ENCODE results near the gene LHFPL2.

LHFPL2 gene

DNA sequence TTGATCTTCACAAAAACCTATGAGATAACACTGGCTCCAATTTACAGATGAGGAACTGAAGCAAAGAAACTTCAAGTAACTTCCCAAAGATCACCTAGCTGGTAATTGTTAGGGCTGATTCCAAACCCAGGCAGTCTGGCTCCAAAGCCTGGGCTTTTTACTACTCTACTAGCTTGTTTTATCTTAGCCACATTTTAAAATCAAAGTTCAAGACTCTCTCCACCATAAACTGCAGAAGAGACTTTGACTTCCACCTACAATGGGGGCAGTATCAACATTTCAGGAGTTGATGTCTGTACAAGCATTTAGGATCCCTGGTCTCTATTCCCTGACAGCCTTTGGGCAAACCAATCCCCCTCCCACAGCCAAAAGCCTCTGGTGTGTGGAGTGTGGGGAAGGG lies 33.8 kb downstream of the LHFPL2 start:
- no peak for DNase-seq

DNA sequence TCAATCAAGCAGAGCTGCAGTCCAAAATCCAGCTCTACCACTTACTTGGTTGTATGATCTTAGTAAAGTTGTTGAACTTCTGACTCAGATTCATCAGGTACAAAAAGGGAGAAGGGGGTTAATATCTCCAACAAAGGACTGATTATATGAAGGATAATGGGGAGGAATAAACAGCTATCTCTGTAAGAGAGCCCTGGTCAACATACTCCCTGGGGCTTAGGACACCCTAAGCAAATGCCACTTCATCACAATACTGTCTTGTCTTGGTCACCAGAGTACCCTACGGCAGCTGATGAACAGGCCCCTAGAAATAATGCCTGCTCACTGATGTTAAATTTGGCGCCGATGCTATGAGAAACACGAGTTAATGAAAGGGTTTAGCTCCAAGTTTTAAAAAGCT lies 34.8 kb downstream of the LHFPL2 start:
- no peak for DNase-seq

DNA sequence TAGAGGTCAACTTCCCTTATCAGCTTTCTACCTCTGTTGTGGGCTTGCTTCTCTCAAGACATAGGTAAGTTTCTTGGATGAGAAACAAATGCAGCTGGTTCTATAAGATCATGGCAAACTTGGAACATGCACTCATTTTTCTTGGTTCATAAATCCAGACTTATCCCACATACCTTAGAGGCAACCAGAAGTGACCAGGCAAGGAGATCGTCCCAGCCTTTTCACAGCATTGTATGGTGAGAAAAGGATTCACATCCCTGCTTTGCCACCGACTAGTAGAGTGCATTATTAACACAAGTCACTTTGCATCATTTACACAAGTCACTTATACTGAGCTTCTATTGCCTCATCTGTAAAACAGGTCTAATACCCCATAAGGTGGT lies 35.4 kb downstream of the LHFPL2 start:
- no peak for DNase-seq

DNA sequence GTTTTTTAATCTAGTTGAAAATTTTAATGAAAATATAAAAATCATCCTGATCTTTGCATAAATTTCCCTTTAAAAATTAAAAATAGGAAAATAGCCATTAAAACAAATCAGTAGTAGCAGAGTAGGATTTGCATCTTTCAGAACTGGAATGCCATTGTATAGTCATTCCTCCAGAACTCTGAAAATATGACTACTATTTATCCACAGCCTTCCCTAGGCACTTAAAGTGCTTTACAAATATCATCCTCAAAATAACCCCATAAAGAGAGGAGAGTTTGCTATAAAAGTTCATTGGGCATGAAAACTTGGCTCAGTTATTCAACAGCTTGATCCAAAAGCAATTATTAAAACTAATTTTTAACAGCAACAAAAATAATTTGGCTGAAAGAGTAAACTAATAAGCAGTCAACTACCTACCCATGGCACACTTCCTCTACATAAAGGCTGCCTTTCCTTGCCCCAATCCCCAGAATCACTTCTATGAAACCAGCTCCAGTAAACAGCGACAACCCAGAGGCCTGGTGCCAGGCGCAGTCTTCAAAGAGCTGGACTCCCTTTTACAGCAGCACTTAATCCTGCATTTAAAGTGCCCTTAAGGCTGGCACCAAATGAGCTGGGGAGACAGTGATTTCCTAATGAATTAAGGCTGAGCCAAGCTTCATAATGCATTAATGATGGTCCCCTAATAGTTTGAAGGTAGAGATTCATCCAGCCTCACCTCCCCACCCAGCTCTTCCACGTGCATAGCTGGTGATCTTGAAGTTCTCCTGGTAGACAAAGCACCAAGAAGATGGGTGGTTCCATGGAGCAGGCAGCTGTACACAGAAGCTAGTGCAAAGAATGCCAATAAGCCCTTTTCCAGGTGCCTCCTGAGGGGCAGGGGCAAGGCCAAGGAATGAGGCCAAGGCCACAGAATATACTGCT lies 36.1 kb downstream of the LHFPL2 start:
- DNase-seq: no peak

DNA sequence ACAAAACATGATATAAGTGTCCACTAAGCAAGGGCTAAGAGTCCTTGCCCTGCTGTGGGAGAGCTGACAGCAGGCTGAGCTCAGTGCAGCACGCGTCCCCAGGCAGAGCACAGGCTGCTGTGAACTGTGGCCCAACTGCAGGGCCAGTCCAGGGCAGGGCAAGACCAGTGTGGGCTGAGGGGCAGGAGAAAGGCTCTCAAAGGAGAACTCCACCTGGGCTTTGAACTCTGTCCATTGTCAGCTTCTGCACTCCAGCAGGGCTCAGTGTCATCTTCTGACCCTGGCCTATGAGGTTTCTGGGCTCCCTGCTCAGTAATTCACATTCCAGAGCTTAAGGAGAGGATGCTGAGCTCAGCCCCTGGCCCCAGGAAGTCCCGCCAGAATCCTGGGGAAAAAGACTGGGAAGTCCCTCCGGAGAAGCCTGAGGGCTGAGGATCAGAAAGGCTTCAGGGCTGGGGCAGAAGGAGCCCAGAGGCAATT lies 37.4 kb downstream of the LHFPL2 start:
- DNase-seq: no peak

DNA sequence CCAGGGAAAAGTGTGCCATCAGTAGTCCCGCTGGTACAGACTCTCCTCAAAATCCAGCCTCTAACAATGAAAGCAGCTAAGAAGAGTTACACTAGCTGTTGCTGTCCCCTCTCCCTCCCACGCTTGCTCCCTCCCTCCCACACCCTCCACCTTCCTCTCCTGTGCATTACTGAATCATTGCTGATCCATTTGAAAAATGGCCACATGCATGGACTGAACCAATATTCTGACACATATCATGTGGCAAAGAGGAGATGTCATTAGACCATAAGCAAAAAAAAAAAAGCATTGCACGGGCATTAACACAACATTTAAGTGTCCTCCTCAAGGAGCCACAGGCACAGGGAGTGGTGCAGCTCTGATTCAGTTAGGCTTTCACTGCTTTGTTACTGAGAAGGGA lies 37.9 kb downstream of the LHFPL2 start:
- DNase-seq: no peak

DNA sequence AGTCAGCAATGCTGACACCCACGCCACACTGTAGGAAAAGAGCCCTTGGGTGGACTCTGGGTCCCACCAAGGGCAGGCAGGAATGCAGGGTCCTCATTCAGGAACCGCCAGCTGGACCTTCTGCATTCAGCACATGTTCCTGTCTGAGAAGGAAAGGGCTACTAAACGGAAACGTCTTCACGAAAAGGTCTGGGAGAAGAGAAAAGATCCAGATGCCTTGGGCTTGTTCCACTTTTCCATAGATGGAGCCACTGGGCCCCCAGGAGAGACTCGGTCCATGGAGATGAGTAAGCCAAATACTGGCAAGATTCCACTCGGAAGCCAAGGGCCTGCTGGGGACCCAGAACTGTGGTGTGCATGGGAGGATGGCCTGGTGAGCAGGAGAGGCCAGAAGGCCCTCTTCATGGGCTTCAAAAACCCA lies 38.4 kb downstream of the LHFPL2 start:
- DNase-seq: no peak

DNA sequence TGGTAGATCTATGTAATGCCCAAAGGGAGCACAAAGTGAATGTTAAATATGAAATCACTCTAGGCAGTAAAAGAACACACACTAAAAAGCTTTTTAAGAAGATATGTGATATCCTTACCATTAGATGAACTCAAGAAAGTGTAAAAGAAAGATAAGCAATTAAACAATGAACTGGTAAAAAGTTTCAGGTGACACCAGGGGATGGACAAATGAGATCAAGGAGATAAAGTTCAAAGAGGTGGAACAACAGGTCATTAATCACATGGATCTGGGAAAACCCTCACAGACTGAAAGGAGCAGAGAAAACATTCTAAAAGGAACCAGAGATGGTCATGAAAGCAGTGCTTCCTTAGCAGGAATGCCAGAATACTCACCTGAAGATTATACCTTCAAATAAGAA lies 40.7 kb downstream of the LHFPL2 start:
- no peak for DNase-seq

DNA sequence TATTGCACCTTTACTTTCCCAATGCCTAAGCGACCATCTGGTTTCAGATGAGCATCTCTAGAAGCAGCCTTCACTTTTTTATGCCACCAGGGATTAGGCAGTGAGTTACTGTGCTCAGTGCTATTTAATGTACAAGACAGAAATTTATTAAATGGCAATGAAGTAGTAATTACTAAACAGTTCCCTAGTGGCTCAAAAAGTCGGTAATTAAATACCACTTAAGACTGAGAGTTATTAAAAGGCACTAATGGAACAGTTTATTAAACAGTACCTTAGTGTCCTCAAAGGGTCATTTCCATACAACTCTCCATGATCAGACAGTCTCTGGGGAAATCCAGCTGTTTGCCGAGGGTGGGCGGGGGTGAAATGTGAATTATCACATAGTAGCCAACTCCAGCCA lies 42.3 kb downstream of the LHFPL2 start:
- DNase-seq: no peak

DNA sequence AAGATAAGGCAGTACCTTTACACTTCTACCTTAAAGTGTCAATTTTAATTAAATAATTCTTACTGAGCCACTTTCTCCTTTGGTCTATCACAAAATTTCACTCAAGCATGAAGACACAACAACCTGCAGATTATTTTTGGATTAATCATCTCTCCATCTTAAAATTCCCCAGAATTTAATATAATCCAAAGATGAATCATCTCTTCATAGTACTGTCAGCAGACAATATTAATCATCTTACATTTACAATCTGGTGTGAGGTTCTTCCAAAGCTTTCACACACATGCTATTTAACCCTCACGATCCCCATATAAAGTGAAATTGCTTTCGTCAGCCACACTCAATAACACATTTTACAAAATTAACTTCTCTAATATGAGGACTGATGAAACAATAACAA lies 43.0 kb downstream of the LHFPL2 start:
- DNase-seq: no peak

DNA sequence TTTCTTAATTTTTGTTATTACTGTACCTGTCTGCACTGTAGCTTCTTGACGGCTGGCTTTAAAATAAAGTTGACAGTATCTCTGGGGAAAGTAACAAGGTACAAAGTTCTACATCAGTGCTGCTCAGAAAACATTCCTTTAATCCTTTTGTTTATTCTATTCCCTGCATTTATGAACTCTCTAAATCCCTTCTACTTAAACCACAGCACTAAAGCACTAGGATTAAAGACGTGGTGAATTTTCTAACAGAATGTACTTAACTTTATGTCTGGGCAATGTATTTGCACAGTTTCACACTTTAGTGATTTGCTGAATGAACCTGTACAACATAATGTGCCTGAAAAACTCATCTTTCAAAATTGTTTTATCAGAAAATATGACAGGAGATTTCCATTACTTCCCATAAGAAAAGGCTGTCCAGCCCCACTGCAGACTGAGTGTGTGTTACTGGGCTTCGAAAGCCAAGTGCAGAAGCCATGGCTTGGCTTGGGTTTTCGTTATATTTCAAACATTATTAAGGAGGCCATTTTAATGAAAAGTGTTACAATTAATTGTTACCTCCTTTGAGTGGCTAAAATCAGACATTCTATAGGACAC lies 43.8 kb downstream of the LHFPL2 start:
- no peak for DNase-seq

DNA sequence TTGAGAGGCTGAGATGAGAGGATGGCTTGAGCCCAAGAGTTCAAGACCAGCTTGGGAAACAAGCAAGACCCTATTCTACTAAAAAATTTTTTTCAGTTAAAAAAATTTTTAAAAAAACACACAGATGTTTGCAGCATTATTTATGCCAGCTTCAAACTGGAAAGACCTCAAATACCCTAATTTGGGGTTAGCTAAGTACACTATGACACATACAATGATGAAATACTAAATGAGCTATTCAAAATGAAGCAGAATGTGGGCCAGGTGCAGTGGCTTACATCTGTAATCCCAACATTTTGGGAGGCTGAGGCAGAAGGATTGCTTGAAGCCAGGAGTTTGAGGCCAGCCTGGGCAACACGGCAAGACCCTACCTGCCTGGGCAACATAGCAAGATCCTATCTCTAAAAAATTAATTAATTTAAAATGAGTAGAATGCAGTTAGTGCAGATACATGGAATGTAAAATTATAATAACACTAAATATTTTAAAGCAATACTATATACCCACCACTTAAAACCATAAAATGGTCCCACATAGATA lies 44.9 kb downstream of the LHFPL2 start:
- DNase-seq: no peak

DNA sequence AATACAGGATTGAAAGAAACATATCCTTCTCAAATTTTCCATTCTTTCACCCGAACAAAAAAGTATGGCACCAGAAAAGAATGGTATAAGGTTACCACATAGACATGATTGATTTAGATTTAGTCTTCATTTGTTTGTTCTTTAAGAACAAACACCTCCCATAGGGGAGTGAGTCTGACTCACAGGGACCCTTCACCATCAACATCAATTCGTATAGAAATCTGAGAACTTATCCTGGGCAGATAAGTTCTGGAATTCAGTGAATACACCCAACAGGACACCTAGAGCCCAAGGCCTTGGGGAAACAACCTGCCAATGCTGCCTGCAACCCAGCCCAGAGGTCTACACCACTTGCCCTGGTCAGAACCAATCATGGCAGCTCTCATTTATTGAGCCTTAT lies 46.2 kb downstream of the LHFPL2 start:
- no peak for DNase-seq

DNA sequence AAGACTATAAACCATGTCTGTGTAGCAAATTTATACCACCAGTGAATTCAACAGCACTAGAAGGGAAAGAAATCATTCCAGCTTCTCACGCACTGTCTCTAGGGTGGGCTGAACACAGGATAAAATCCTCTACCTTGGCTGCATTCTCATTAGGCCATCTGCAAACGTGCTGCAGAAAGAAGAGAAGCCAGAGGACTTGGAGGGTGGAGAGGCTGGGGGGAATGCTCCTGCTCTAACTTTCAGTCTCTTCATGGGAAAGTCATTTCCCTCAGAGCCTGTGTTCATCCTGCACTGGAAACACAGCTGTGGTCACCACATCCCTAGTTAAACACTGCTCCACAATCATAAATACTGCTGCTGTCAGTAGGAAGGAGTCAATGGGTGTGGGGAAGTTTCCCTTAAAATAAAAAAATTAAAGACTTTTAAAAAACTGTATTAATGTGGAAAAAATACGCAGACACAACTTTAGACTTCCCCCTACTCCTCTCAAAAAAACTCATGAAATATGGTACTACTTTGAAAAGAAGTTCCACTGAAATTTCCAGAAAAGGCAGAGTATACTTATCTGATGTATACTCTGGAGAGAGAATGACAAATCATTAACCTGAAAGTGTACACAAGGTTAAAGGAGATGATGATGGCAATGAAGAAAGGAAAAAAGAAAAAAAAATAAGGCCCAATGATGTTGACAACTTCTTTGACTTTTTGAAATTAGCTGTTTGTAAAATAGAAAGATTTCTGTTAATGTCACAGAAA lies 46.8 kb downstream of the LHFPL2 start:
- DNase-seq: no peak

DNA sequence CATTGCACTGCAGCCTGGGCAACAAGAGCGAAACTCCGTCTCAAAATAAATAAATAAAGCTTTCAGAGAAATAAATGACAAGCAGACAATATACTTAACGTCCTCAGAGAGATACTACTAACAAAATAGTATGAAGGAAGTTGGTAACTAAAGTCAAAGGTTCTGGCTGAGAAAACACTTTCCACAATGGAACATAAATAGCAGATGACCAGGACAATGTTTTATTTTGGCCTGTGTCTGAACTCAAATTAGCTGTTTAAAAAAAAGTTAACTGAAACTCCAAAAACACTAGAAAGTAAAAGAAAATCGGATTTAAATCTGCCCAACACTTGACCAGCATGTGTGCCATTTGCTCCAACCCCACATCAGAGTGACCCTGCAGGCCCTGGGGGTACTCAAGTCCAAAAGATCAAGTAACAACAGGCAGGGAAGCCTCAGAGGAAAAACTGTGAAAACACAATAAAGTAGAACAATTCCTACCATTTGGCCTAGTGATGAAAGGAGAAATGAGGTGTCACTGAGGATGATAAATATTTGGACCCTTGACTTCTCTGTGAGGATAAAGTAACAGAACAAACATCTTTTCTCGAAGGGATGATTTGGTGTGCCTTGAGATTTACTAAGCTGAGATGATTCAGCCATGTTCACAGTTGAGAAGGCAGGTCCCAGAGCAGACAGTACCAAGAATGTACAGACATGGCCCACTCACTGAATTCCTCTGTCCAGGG lies 47.7 kb downstream of the LHFPL2 start:
- no peak for DNase-seq

DNA sequence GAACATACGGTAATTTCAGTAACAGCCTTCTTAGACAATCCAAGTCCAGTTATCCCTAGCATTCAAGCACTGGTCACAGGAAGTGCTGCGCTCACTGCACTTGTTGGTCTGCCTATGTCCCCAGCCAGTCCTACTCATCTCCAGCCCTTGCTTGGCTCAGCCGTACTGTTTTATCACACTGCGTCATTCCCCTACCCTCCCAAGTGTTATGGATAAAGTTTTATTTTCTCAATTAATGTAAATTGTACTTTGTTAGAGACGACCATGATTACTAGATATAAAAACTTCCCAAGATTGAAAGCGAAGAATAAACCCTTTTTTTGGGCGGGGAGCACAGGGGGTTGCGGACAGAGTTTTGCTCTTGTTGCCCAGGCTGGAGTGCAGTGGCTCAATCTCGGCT lies 49.6 kb downstream of the LHFPL2 start:
- no peak for DNase-seq

DNA sequence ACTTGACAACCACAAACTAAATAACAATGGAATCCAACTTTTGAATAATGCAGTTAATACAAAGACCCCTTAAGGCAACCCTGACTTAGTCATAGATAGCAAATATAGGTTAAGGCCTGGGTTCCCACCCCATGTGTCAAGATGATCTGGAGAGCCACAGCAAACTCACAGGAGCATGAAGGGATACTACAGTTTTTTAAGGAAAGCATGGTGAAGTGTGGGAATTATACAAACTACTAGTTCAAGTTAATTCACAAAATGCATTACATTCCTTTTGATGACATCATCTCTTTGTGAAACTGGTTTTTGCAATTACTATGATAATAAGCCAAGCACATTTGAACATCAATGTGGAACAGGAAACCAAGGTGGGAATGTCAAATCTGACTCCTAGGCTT lies 50.6 kb downstream of the LHFPL2 start:
- no peak for DNase-seq

DNA sequence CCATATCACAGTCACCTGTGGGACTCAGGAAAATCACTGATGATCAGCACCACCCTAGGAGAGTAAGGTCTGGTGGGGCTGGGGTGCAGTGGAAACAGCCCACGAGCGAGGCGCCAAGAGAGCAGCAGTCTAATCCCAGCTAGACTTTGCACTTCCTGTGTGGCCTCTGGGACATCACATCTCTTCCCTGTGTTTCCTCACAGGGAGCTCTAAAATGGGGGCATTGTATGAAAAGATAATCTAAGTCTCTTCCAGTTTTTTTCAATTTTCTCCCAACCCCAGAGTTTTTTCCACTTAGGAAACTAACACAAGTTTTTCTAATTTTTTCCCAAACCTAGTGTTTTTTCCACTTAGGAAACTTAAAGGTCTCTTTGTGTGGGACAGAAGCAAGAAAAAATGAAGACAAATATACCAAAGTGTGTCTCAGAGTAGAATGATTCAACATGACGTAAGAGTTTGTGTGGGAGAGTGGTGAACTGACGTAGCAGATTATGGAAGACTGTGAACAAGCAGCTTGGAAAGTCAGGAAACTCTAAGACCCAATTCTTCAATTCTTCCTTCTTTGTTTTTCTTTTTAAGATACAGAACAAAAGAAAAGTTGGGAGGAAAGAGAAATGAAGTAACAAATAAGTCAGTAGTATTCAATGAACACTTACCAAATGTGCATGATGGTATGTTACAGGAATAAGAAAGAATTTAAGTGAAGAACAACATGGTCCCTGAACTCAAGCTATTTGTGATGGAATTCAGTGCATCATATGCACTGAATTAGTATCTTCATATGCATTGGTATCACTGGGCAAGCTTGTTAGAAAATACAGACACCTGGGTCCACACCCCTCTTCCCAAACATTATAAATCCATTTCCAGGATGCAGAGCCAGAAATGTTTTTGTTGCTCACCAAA lies 51.3 kb downstream of the LHFPL2 start:
- DNase-seq: no peak

DNA sequence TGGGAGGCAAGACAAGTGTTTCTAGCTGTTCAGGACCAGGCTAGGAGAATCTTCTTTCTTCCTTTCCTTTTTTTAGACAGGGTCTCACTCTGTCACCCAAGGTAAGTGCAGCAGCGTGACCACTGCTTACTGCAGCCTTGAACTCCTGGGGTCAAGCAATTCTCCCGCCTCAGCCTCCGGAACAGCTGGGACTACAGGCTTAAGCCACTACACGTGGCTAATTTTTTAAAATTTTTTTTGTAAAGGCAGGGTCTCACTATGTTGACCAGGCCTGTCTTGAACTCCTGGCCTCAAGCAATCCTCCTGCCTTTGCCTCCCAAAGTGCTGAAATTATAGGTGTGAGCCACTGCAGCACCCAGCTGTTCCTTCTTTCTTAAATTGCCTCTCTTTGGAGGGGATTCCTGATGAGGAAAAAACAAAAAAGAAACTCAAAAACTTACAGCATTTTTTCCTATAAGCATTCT lies 53.1 kb downstream of the LHFPL2 start:
- DNase-seq: no peak

DNA sequence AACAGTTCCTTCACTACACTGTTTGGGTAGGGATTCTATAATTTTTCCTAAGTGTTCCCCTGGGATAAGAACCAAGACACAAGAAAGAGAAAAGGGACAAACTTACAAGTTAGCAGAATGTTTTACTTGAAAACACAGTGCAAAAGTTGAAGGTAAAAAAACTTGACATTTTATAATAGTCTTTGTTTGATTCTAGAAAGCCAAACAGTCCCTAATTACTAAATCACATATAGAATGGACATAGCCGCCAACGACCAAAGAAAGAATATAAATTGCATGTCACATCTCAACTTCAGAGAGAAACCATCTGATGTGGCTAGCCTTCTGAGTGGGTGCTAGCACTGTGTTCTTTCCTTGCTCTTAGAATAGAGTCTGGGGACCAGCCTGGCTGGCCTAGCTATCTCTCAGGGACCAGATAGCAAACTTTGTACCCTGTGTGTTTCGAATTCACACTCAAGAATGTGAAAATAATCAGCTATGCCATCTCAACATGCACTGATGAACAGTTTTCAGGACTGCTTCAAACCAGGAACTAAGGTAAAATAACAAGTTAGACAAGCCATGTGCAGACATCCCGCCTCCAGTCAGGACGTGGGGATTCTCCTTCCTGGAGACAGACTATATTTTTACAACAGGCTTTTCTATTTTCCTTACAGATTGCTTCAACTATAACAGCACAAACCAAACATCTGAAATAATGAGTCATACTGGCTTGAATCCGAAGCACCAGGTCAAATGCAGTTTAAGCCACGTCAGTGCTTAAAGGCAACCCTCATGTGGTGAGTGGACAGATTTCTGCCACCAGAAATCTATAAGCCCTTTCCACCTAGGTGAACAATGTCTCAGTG lies 53.7 kb downstream of the LHFPL2 start:
- DNase-seq: no peak

DNA sequence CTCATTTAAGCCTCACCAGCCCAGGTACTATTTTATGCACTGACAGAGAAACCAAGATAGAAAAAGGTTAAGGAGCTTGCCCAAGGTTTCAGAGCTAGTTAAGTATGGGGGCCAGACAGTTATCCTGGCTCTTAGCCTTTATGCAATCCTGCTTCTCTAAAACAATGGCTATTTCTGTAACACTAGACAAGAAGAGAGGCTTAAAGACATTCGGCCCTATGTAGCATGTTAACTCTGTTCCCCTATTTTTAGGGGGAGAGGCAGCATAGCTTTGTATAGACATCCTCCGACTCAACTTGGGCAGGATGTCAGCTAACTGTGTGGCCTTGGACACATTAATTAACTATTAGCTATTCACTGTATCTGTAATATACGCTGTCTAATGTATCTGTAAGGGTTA lies 54.6 kb downstream of the LHFPL2 start:
- no peak for DNase-seq
